ENCODE results near the gene TMPRSS7.

TMPRSS7 gene

GRCh38 chr3:112130638-112130993 lies 96.1 kb downstream of the TMPRSS7 start:
- no peak for DNase-seq
